Bladder microvascular endothelial cell (primary cell): Measurements from ENCODE around the gene P2RX7. TPM values are rescaled to one million over a fixed set of nuclear protein-coding genes. Genes with fewer than 3 reads are reported as not detected.

Source experiments
- total RNA-seq: library from RNA; depleted of rRNA; stranded (reverse); fragments of >200 nt; gene quantifications from 2 replicates; pipeline ENCODE4 v1.2.3, GENCODE V29; 2014

Gene P2RX7
- total RNA-seq, result 0.65 and 16.6 TPM in 2 replicates

GRCh38 chr12:121132601-121133481 is at the start of gene P2RX7:
Gene P2RX7 (plus strand): TSS chr12:121132876. CDS start chr12:121132971, 95 bp downstream.

GRCh38 chr12:121209624-121210572 is 77.2 kb downstream of the P2RX7 start, which contains the start of gene P2RX4:
Gene P2RX4 (plus strand): TSS chr12:121210129. CDS start chr12:121210165, 36 bp downstream.

Other genes with a start within 250 kb of the P2RX7 start
- 3.2 and 11.7 TPM in 2 replicates for gene SPPL3, start 228.5 kb upstream of the P2RX7 start, total RNA-seq
- gene HNF1A, start 154.3 kb upstream of the P2RX7 start, total RNA-seq, result not detected in 2 replicates
- 18.3 and 24.5 TPM in 2 replicates for gene C12orf43, start 116.4 kb upstream of the P2RX7 start, total RNA-seq
- 1.3 and 1.9 TPM in 2 replicates for gene OASL, start 93.6 kb upstream of the P2RX7 start, total RNA-seq
- gene P2RX4, start 77.3 kb downstream of the P2RX7 start, total RNA-seq, result 30.3 and 301 TPM in 2 replicates
- 25.3 and 34.9 TPM in 2 replicates for gene CAMKK2, start 163.8 kb downstream of the P2RX7 start, total RNA-seq
- gene ANAPC5, start 219.5 kb downstream of the P2RX7 start, total RNA-seq, result 105 and 132 TPM in 2 replicates